PC-3 (cell line): ENCODE data around the gene BTF3. TPM values are rescaled to one million over a fixed set of nuclear protein-coding genes. Genes with fewer than 3 reads are reported as not detected.
"Not testable (repeated sequence)": the region's sequence is repeated elsewhere in the genome, so short reads cannot be mapped to it uniquely, and the experiment has no call there.

ENCODE experiments used
- ATAC-seq: fragments of 200-7000 bp; cut with Tn5 transposase; 2 replicates; pipeline ENCODE4 v1.9.1; 2020; ENCODE audit warnings: mild to moderate bottlenecking, moderate library complexity
- BruUV-seq: library from RNA; stranded (reverse); fragments of 400-500 nt; replicated peaks from 2 replicates; lab custom pipeline; 2021; lab: Mats Ljungman, UMichigan
- CTCF ChIA-PET: fragments of 300-600 bp; sonication (Branson Sonifier 250); formaldehyde crosslinking; loops from one replicate; lab custom pipeline; 2022; ENCODE audit warnings: antibody characterized with exemption; lab: Charles Lee
- POLR2A ChIA-PET: fragments of 300-600 bp; sonication (Branson Sonifier 250); formaldehyde crosslinking; loops from one replicate; lab custom pipeline; 2022; ENCODE audit warnings: antibody characterized with exemption; ENCODE audit not compliant: unreplicated experiment; lab: Charles Lee
- DNase-seq: peaks from one replicate; pipeline ENCODE4 v3.0.0-alpha.2; 2015
- H2AFZ ChIP-seq: fragments of 300-600 bp; sonication (generic); 2 replicates; pipeline ENCODE4 v1.6.0; 2016; ENCODE audit warnings: antibody characterized with exemption, low read length
- H3F3A ChIP-seq: fragments of 300-600 bp; sonication (generic); one replicate; pipeline ENCODE4 v1.6.0; 2017; ENCODE audit warnings: antibody characterized with exemption, low read length, control low read depth, mild to moderate bottlenecking; ENCODE audit not compliant: unreplicated experiment
- H3K27ac ChIP-seq: fragments of 300-600 bp; sonication (generic); 2 replicates; pipeline ENCODE4 v1.5.1; 2016; ENCODE audit warnings: mild to moderate bottlenecking, low read length
- H3K27me3 ChIP-seq: fragments of 300-600 bp; sonication (generic); 2 replicates; pipeline ENCODE4 v1.6.1; 2016; ENCODE audit warnings: low read length, mixed read lengths
- H3K36me3 ChIP-seq: fragments of 300-600 bp; sonication (generic); 2 replicates; pipeline ENCODE4 v1.6.1; 2016; ENCODE audit warnings: low read depth, mixed run types, low read length, mixed read lengths
- H3K4me1 ChIP-seq: fragments of 300-600 bp; sonication (generic); 2 replicates; pipeline ENCODE4 v1.5.1; 2016; ENCODE audit warnings: low read length; ENCODE audit not compliant: insufficient read depth
- H3K4me2 ChIP-seq: fragments of 300-600 bp; sonication (generic); 2 replicates; pipeline ENCODE4 v1.6.0; 2016; ENCODE audit warnings: low read length
- H3K4me3 ChIP-seq: fragments of 300-600 bp; sonication (generic); 2 replicates; pipeline ENCODE4 v1.5.1; 2016; ENCODE audit warnings: mild to moderate bottlenecking, low read length, mixed read lengths
- H3K79me2 ChIP-seq: fragments of 300-600 bp; sonication (generic); 2 replicates; pipeline ENCODE4 v1.6.1; 2017; ENCODE audit warnings: low read length, mixed read lengths
- H3K9ac ChIP-seq: fragments of 300-600 bp; sonication (generic); 2 replicates; pipeline ENCODE4 v1.6.0; 2016; ENCODE audit warnings: mild to moderate bottlenecking, low read length
- H3K9me2 ChIP-seq: fragments of 300-600 bp; sonication (generic); replicated peaks from 2 replicates; pipeline ENCODE4 v1.6.1; 2016; ENCODE audit warnings: mixed run types, low read length, mixed read lengths
- H3K9me3 ChIP-seq: fragments of 300-600 bp; sonication (generic); 2 replicates; pipeline ENCODE4 v1.6.1; 2016; ENCODE audit warnings: low read length, mixed read lengths
- H4K20me1 ChIP-seq: fragments of 300-600 bp; sonication (generic); 2 replicates; pipeline ENCODE4 v1.6.1; 2016; ENCODE audit warnings: low read length, mixed read lengths
- EZH2 ChIP-seq: fragments of 300-600 bp; sonication (generic); IDR thresholded peaks from one replicate; pipeline ENCODE4 v1.6.1; 2017; ENCODE audit warnings: antibody characterized with exemption, mild to moderate bottlenecking, low read length; ENCODE audit not compliant: unreplicated experiment
- EZH2phosphoT487 ChIP-seq: fragments of 300-600 bp; sonication (generic); IDR thresholded peaks from 2 replicates; pipeline ENCODE4 v1.6.1; 2018; ENCODE audit warnings: mild to moderate bottlenecking, antibody characterized with exemption, low read length, borderline replicate concordance
- intact Hi-C: fragments of 100-400 bp; cut with micrococcal nuclease; formaldehyde crosslinking; loops from 2 replicates; pipeline ENCODE4 v1.9.0; 2023
- total RNA-seq: library from RNA; depleted of rRNA; stranded (reverse); fragments of >200 nt; gene quantifications from 2 replicates; pipeline ENCODE4 v1.2.3, GENCODE V29; 2014
- TF ChIP-seq, protein P1 (sequence below): fragments of 300-600 bp; sonication (generic); conservative IDR thresholded peaks from 2 replicates; pipeline ENCODE4 v1.5.1; 2017; ENCODE audit warnings: antibody characterized with exemption, low read depth, mild to moderate bottlenecking, low read length

Gene BTF3
- total RNA-seq, 1 experiment from 2014 or later, result 291 TPM

DNA sequence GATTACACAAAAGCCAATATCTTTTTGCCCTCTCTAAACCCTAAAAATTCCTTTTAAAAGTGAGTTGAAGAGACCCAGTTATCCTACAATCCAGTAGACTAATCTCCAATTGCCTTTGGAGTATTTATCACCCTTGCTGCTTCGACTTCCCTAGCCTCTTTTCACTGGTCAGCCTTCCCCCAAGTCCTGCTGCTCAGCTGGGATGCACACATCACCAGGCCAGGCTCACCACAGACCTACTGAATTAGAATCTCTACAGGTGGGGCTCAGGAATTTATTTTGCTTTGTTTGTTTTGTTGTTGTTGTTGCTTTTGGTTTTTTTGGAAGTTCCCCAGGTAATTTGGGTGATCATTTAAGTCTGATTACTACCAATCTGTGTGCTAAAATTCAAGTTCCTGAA, 38.1 kb upstream of the BTF3 start:
- H3F3A ChIP-seq, result no peaks in the 10 kb centered on the region
- H3K79me2 ChIP-seq, result no peaks in the 10 kb centered on the region
- no peak for DNase-seq
- TF ChIP-seq EZH2phosphoT487 (no peak), EZH2 (no peak)
- TF ChIP-seq, protein P1, sequence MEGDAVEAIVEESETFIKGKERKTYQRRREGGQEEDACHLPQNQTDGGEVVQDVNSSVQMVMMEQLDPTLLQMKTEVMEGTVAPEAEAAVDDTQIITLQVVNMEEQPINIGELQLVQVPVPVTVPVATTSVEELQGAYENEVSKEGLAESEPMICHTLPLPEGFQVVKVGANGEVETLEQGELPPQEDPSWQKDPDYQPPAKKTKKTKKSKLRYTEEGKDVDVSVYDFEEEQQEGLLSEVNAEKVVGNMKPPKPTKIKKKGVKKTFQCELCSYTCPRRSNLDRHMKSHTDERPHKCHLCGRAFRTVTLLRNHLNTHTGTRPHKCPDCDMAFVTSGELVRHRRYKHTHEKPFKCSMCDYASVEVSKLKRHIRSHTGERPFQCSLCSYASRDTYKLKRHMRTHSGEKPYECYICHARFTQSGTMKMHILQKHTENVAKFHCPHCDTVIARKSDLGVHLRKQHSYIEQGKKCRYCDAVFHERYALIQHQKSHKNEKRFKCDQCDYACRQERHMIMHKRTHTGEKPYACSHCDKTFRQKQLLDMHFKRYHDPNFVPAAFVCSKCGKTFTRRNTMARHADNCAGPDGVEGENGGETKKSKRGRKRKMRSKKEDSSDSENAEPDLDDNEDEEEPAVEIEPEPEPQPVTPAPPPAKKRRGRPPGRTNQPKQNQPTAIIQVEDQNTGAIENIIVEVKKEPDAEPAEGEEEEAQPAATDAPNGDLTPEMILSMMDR, result no peak
- H3K27me3 ChIP-seq, result no peaks in the 10 kb centered on the region
- no peak for ATAC-seq
- no peaks in the 10 kb centered on the region for H3K4me1 ChIP-seq
- H3K27ac ChIP-seq, result no peak overlapping the region
- ChIA-PET POLR2A (no interaction called here), CTCF (no interaction called here)
- H3K4me3 ChIP-seq, result no peak overlapping the region
- H3K9me3 ChIP-seq, result no peaks in the 10 kb centered on the region
- H4K20me1 ChIP-seq, result no peaks in the 10 kb centered on the region
- no TSS peak for BruUV-seq
- H3K9me2 ChIP-seq, result no peaks in the 10 kb centered on the region
- H3K9ac ChIP-seq, result no peak overlapping the region
- intact Hi-C loops, result no loop called here
- no peaks in the 10 kb centered on the region for H3K36me3 ChIP-seq
- H3K4me2 ChIP-seq, result no peak overlapping the region
- H2AFZ ChIP-seq, result no peak overlapping the region

DNA sequence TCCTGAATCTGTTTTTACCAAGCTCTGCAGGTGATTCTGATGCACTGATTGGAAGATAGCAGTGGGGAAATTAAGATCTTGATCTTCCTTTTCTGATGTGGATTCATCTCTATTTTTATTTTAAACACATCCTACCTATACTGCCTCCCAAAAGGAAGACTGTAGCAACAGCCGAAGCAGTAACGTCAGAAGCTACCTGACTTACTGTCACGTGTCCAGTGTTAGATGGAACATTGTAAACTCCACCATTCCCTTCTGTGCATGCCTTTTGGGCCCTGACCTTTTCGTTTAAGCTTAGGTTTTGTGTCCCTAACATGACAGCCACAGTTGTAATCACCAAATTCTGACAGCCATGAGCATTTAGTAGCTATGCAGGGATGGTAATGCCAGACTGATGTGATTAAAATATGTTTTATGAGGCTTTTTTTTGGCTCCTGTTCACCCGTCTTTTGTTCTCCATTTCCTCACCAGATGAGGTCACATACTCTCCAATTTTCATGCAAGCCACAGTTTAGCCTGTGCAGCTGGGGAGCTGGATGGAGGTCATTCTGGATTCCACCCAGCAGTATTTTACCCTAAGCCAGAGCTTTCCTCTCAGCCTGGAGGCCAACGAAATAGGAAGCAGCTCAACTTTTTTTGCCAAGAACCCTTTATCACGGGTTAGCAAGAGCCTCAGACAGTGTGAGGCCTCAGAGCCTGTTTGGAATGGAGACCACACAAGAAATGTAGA, 34.1 kb upstream of the BTF3 start:
- POLR2A ChIA-PET, result no interaction called here
- Histone ChIP-seq H3K9ac (no peak overlapping the region), H4K20me1 (no peaks in the 10 kb centered on the region), H3K36me3 (no peaks in the 10 kb centered on the region), H2AFZ (no peak overlapping the region), H3K79me2 (no peaks in the 10 kb centered on the region), H3F3A (no peaks in the 10 kb centered on the region), H3K9me3 (no peaks in the 10 kb centered on the region), H3K4me1 (no peaks in the 10 kb centered on the region), H3K9me2 (no peaks in the 10 kb centered on the region), H3K4me3 (no peak overlapping the region), H3K4me2 (no peak overlapping the region), H3K27me3 (no peaks in the 10 kb centered on the region), H3K27ac (no peak overlapping the region)
- TF ChIP-seq, protein P1, result no peak
- TF ChIP-seq EZH2phosphoT487, result no peak
- ATAC-seq, result no peak
- no TSS peak for BruUV-seq
- intact Hi-C loops, result no loop called here
- CTCF ChIA-PET, result no interaction called here
- DNase-seq, result no peak

DNA sequence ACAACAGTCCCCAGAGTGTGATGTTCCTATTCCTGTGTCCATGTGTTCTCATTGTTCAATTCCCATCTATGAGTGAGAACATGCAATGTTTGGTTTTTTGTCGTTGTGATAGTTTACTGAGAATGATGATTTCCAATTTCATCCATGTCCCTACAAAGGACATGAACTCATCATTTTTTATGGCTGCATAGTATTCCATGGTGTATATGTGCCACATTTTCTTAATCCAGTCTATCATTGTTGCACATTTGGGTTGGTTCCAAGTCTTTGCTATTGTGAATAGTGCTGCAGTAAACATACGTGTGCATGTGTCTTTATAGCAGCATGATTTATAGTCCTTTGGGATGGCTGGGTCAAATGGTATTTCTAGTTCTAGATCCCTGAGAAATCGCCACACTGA, 29.6 kb upstream of the BTF3 start:
- H2AFZ ChIP-seq, H3K4me3 ChIP-seq, POLR2A ChIA-PET, CTCF ChIA-PET, ATAC-seq, intact Hi-C loops, H3K27me3 ChIP-seq, H3K9me3 ChIP-seq, H3K36me3 ChIP-seq, H4K20me1 ChIP-seq, H3K9me2 ChIP-seq, H3K4me2 ChIP-seq, H3K27ac ChIP-seq, BruUV-seq, H3K4me1 ChIP-seq, H3K79me2 ChIP-seq, H3F3A ChIP-seq, DNase-seq, H3K9ac ChIP-seq: not testable (repeated sequence)
